Ascending aorta (tissue), 2 donors: Measurements from ENCODE around the gene MEGF11. TPM values are rescaled to one million over a fixed set of nuclear protein-coding genes. Genes with fewer than 3 reads are reported as not detected.
A peak's percentile ranks its signal among the peaks of the same experiment; 100 is the strongest.

Source experiments
- DNase-seq, 2 donors: peaks; one replicate each; pipeline ENCODE4 v3.0.0-alpha.2; 2019; ENCODE audit warnings: low spot score in 2 of 2
- H3K27ac ChIP-seq, 2 donors: fragments of 200-600 bp; sonication (generic); one replicate each; pipeline ENCODE4 v1.5.1; 2016 to 2017; ENCODE audit warnings: mild to moderate bottlenecking in 1 of 2
- H3K27me3 ChIP-seq: fragments of 200-600 bp; sonication (generic); one replicate; pipeline ENCODE4 v1.5.1; 2017
- H3K36me3 ChIP-seq, 2 donors: fragments of 200-600 bp; sonication (generic); one replicate each; pipeline ENCODE4 v1.5.1; 2016
- H3K4me1 ChIP-seq, 2 donors: fragments of 200-600 bp; sonication (generic); one replicate each; pipeline ENCODE4 v1.5.1; 2016 to 2017; ENCODE audit warnings: mild to moderate bottlenecking in 1 of 2
- H3K4me3 ChIP-seq, 2 donors: fragments of 200-600 bp; sonication (generic); one replicate each; pipeline ENCODE4 v1.5.1; 2016 to 2017; ENCODE audit warnings: mild to moderate bottlenecking in 1 of 2
- H3K9me3 ChIP-seq, 2 donors: fragments of 200-600 bp; sonication (generic); one replicate each; pipeline ENCODE4 v1.5.1; 2016
- CTCF ChIP-seq, 3 experiments: fragments of 200-600 bp in 2 of 3; fragments of 450-650 bp in 1 of 3; sonication (generic) in 2 of 3; IDR thresholded peaks; one replicate each; pipeline ENCODE4 v1.5.1; 2016 to 2019; ENCODE audit warnings: antibody characterized with exemption in 3 of 3, mild to moderate bottlenecking in 1 of 3, moderate library complexity in 1 of 3
- intact Hi-C: fragments of 100-400 bp; cut with DNase I; formaldehyde crosslinking; loops from one replicate; pipeline ENCODE4 v1.15.1; 2023
- total RNA-seq: library from RNA; depleted of rRNA; stranded (reverse); fragments of >200 nt; gene quantifications from one replicate; pipeline ENCODE4 v1.1.0, GENCODE V29; 2016

MEGF11 gene
- total RNA-seq = not detected

- intact Hi-C loops = no loop called here
- TF ChIP-seq CTCF (IDR thresholded peaks at IDR 0.05) = no peak
- DNase-seq = no peak
- H3K4me3 ChIP-seq = peak within 1 kb of the TSS; percentile 54 to 68
- peaks cover 5% of the 10 kb centered on the region for H3K27me3 ChIP-seq
- H3K4me1 ChIP-seq = peaks cover 19 to 20% of the 10 kb centered on the region in 2 donors
- no peaks in the 10 kb centered on the region for H3K36me3 ChIP-seq
- H3K27ac ChIP-seq = no peak within 1 kb of the TSS
- H3K9me3 ChIP-seq = no peaks in the 10 kb centered on the region
Observed at GRCh38 chr15:66253418-66254088, at the start of gene MEGF11. TSS of gene MEGF11 (minus strand) at chr15:66253750. CDS start at chr15:66128403, 125,347 bp downstream.

- Histone ChIP-seq H3K4me1 (no peaks in the 10 kb centered on the region), H3K9me3 (no peaks in the 10 kb centered on the region), H3K36me3 (peaks cover 4 to 24% of the 10 kb centered on the region in 2 donors), H3K27me3 (no peaks in the 10 kb centered on the region), H3K27ac (no peak overlapping the region), H3K4me3 (no peak overlapping the region)
- intact Hi-C loops = no loop called here
- no peak for DNase-seq
- no peak for TF ChIP-seq CTCF (IDR thresholded peaks at IDR 0.05)
Observed at GRCh38 chr15:66302489-66303278, 49.1 kb upstream of the MEGF11 start.

GRCh38 chr15:66298803-66299251 lies 45.3 kb upstream of the MEGF11 start:
- intact Hi-C loops = no loop called here
- H3K4me1 ChIP-seq = peaks cover 4 to 8% of the 10 kb centered on the region in 2 donors
- no peak for DNase-seq
- no peak overlapping the region for H3K27ac ChIP-seq
- H3K27me3 ChIP-seq = no peaks in the 10 kb centered on the region
- TF ChIP-seq CTCF (IDR thresholded peaks at IDR 0.05) = no peak
- peaks cover 4 to 8% of the 10 kb centered on the region in 2 donors for H3K36me3 ChIP-seq
- H3K4me3 ChIP-seq = no peak overlapping the region
- no peaks in the 10 kb centered on the region for H3K9me3 ChIP-seq

- Histone ChIP-seq H3K4me3 (no peak overlapping the region), H3K27me3 (no peaks in the 10 kb centered on the region), H3K9me3 (no peaks in the 10 kb centered on the region), H3K36me3 (peaks cover 0 to 3% of the 10 kb centered on the region in 2 donors), H3K4me1 (peaks cover 8 to 19% of the 10 kb centered on the region in 2 donors), H3K27ac (no peak overlapping the region)
- intact Hi-C loops = no loop called here
- no peak for DNase-seq
- TF ChIP-seq CTCF (IDR thresholded peaks at IDR 0.05) = no peak
Observed at GRCh38 chr15:66296186-66296585, 42.6 kb upstream of the MEGF11 start.

- Histone ChIP-seq H3K27ac (peak overlapping the region in 1 of 2 donors; percentile 94), H3K27me3 (no peaks in the 10 kb centered on the region), H3K4me1 (peaks cover 8 to 19% of the 10 kb centered on the region in 2 donors), H3K36me3 (no peaks in the 10 kb centered on the region), H3K9me3 (no peaks in the 10 kb centered on the region), H3K4me3 (peak overlapping the region; percentile 93 to 95)
- intact Hi-C loops = no loop called here
- TF ChIP-seq CTCF (IDR thresholded peaks at IDR 0.05) = no peak
- no peak for DNase-seq
Observed at GRCh38 chr15:66294932-66295235, 41.3 kb upstream of the MEGF11 start.
